SU-DHL-6 (cell line): ENCODE data around the gene SLC19A1.

Experiments
- EZH2phosphoT487 ChIP-seq: fragments of 200-600 bp; sonication (generic), shearing (Covaris generic); conservative IDR thresholded peaks from 2 replicates; pipeline ENCODE4 v1.6.1; 2018; ENCODE audit warnings: mild to moderate bottlenecking, antibody characterized with exemption, low read length, moderate library complexity, mixed read lengths
- TF ChIP-seq, protein P1 (sequence below): fragments of 200-600 bp; sonication (generic); IDR thresholded peaks from one replicate; pipeline ENCODE4 v1.5.1; 2017; ENCODE audit warnings: antibody characterized with exemption, mild to moderate bottlenecking, low read length, moderate library complexity; ENCODE audit not compliant: insufficient read depth, poor library complexity, severe bottlenecking

DNA sequence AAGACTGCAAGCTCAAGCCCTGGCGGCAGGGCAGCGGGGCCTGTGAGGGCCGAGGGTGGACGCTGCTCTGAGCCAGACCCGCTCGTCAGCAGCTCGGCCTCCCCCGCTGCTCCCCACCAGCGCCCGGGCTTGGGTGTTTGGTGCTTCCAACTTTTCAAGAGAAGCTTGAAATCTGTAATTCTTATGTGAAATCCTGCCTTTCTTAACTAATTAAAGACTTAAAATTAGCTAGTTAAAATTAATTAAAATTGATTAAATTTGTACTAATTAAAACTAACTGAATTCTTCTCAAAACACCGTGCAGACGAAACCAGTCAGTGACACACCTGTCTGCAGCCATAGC lies 14.0 kb upstream of the SLC19A1 start:
- TF ChIP-seq, protein P1, sequence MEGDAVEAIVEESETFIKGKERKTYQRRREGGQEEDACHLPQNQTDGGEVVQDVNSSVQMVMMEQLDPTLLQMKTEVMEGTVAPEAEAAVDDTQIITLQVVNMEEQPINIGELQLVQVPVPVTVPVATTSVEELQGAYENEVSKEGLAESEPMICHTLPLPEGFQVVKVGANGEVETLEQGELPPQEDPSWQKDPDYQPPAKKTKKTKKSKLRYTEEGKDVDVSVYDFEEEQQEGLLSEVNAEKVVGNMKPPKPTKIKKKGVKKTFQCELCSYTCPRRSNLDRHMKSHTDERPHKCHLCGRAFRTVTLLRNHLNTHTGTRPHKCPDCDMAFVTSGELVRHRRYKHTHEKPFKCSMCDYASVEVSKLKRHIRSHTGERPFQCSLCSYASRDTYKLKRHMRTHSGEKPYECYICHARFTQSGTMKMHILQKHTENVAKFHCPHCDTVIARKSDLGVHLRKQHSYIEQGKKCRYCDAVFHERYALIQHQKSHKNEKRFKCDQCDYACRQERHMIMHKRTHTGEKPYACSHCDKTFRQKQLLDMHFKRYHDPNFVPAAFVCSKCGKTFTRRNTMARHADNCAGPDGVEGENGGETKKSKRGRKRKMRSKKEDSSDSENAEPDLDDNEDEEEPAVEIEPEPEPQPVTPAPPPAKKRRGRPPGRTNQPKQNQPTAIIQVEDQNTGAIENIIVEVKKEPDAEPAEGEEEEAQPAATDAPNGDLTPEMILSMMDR = no peak
- no peak for TF ChIP-seq EZH2phosphoT487
